ENCODE data around the gene OTOG.
"Not testable (repeated sequence)": the region's sequence is repeated elsewhere in the genome, so short reads cannot be mapped to it uniquely, and the experiment has no call there.

Gene OTOG

DNA sequence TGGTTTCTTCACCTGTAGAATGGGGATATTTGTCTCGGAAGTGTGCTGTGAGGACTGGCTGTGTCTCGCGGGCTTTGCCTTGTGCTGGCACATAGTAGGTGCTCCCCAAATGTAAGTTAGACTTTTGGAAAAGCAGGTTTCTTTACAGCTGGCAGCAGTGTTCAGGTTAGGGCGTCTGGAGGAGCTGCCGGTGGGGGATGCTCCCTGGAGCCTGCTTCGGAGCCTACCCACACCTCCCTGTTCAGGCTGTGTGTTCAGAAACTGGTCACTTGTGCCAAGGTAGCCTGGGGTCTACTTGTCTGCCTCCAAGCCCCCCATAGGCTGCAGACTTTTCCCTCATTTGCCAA is 60.0 kb downstream of the OTOG start:
- DNase-seq = no peak

DNA sequence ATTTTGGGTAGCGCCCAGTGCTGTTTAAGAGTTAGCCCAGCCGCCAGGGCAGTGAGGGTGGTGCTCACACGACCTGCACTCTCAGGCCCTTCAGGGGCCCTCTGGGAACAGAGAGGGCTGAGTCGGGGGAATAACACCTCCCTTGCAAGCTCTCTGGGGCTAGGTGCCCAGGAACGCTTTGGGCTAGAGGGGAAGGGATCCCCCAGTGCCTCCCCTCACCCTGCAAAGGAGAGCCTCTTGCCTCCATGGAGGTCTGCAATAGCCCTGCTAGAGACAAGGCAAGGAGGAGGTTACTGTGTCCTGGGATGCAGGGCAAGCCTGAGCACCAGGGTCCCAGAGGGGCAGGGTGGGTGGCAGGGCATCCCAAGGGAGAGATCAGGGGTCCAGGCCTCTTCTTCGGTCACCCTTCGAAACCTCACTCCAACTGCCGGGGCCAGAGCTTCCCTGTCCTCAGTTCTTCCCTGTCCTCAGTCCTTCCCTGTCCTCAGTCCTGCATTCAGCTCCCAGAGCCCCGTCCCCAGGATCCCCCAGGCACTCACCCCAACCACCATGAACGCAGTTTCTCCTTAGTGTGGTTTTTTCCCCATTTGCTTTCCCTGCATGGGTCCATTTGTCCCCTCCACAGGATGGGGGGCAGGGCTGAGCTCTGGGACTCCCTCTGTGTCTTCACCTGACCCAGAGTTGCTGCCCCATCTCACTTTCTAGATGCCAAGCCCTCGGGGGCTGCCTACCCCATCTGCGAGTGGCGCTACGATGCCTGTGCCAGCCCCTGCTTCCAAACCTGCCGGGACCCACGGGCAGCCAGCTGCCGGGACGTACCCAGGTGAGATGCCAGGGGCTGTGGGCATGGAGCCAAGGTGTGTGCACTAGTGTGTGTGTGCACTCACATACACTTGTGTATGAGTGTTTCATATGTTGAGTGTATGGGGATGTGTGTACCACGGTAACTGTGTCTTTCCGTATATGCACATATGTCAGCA is 60.8 kb downstream of the OTOG start:
- DNase-seq = no peak

DNA sequence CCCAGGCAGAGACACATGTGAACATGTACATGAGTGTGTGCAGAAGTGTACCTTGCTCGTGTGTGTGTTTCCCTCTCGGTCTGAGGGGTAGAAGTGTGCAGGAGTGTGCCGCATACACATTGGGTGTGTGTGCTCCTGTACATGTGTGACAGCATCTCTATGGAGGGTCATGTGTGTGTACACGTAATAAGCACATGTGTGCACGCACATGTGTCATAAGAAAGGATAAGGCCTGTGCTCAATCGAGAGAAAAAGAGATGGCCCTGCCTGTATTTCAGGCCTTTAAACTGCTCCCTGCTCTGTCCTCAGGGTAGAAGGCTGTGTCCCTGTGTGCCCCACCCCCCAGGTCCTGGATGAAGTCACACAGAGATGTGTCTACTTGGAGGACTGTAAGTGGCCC is 61.8 kb downstream of the OTOG start:
- DNase-seq = no peak

DNA sequence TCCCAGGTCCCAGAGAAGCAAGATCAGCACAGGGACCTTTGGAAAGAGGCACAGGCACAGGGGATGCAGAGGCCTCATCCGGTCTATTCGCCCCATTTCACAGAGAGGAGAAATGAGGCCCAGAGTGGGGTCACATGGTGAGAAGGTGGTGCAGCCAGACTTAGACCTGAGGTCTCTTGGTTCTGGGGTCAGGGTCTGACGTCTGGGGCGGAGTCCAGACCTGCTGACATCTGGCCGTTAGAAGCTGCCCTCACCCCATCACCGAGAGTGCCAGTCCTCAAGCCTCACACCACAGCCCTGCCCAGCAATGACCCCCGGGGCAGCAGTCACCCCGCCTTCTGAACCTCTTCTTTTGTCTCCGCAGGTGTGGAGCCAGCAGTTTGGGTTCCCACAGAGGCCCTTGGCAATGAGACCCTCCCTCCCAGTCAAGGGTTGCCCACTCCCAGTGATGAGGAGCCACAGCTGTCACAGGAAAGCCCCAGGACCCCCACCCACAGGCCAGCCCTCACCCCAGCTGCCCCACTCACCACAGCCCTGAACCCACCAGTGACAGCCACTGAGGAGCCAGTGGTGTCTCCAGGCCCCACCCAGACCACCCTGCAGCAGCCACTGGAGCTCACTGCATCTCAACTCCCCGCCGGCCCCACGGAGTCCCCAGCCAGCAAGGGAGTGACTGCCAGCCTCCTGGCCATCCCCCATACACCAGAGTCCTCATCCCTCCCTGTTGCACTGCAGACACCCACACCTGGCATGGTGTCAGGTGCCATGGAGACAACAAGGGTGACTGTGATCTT is 62.4 kb downstream of the OTOG start:
- DNase-seq = no peak

DNA sequence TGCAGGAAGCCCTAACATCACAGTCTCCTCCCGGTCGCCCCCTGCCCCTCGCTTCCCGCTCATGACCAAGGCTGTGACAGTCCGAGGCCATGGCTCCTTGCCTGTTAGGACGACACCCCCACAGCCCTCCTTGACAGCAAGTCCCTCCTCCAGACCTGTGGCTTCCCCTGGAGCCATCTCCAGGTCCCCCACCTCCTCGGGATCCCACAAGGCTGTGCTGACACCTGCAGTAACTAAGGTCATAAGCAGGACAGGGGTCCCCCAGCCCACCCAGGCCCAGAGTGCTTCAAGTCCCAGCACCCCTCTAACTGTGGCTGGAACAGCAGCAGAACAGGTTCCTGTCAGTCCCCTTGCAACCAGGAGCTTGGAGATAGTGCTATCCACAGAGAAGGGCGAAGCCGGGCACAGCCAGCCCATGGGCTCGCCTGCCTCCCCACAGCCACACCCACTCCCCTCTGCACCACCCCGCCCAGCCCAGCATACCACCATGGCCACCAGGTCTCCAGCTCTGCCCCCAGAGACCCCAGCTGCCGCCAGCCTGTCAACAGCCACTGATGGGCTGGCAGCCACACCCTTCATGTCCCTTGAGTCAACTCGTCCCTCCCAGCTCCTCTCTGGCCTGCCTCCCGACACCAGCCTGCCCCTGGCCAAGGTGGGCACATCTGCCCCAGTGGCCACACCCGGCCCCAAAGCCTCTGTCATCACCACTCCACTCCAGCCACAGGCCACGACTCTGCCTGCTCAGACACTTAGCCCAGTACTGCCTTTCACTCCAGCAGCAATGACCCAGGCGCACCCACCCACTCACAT is 63.2 kb downstream of the OTOG start:
- no peak for DNase-seq

DNA sequence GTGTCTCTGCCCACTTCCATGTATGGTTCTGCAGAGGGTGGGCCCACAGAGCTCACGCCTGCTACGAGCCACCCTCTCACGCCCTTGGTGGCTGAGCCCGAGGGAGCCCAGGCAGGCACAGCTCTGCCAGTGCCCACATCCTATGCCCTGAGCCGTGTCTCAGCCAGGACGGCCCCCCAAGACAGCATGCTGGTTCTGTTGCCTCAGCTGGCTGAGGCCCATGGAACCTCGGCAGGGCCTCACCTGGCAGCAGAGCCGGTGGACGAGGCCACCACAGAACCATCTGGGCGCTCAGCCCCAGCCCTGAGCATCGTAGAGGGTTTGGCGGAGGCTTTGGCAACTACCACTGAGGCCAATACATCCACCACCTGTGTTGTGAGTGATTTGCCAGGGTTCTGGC is 64.0 kb downstream of the OTOG start:
- no peak for DNase-seq

DNA sequence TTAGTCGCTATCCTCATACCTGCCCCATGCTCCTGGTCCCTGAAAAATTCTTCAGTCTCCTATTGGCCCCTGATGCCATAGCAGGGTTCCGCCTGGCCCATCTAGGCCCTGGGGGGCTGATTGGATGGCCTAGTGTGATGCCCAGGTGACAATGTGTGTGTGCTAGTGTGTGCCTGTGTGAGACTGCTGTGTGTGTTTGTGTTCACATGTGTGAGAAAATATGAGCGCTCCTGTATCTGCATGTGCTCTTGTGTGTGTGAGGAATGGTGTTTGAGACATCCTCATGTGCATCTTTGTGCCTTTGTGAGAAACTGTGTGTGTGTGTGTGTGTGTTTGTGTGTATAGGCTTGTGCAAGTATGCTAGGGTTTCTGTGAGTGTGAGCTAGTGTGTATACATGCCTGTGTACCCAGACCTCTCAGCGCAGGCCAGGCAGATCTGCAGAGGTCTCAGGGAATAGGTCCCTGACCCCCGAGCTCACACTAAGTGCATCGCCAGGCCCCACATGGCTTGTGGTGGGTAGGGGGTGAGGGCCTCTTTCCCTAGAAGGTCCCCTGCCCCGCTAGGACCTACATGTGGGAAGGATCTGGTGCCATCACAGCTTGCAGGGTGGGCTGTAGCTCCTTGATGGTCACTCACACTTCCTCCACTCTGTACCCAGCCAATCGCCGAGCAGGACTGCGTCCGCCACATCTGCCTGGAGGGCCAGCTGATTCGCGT is 64.6 kb downstream of the OTOG start:
- no peak for DNase-seq

DNA sequence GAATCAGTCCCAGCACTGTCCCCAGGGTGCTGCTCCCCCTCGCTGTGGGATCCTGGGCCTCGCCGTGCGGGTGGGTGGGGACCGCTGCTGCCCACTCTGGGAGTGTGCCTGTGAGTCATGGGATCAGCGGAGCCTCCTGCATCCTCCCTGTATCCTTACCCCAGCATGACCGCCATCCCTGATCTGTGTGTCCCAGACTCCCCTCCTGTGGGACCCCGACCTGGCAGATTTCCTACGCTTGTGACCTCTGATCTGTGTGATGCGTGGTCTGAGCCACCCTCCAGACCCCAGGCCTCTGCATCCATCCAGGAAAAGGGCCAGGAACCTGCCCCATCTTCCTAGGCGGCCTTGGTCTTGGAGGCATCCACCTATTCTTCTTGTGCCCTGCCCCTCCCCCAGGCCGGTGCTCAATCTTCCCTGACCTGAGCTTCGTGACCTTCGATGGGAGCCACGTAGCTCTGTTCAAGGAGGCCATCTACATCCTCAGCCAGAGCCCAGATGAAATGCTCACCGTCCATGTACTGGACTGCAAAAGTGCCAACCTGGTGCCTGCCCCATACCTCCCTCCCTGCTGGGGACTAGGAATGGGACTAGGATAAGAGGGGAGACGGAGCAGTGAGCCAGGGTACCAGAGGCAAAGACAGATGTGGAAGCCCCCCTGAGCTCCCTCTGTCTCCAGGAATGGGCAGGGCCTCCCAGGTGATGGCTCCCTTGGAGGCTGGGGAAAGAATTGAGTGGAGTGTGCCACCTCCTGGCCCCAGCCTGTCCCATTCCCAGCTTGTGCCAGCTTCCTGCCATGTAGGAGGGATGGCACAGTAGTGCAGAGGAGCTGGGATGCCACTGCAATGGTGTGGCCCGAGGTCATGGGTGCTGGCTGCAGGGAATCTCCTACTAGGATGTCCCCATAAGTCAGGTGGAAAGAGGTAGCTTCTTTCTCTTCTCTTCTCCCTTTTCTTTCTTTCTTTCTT is 65.4 kb downstream of the OTOG start:
- no peak for DNase-seq

DNA sequence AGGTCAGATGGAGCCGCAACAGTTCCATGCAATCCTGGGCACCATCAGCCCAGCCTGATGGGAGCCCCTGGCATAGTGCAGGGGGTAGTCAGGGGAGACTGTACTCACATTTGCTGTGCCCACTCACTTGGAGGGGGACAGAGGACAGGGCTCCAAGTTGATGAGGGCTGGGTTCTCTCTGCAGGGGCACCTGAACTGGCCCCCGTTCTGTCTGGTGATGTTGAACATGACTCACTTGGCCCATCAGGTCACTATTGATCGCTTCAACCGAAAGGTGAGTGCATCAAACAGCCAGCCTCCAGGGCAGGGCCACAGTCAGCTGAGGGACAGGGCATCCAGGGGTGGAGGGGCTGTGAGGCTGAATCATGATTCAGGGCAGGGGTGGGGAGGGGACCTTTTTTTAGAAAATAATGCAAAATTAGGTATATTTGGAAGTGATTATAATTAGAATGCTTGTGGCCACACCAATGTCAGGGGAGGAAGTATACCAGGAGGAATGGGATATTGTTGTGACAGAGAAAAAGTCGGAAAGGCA is 66.4 kb downstream of the OTOG start:
- DNase-seq = no peak

DNA sequence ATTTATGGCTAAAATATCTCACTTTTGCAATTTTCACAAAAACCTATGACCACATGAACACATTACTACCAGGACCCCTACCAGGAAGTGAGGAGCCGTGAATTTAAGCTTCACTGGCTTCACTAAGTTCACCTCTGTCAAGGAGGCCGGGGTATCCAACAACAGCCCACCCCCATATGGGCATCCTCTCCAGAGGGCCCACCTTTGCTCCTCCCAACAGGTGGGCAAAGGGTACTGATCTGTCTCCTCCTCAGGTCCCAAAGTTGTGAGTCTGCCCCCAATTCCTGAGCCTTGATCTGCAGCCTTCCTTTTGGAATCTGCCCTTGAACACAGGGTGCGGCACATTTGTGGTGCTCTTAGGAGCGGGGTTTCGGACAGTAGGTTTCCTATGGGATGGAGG is 66.9 kb downstream of the OTOG start:
- no peak for DNase-seq

DNA sequence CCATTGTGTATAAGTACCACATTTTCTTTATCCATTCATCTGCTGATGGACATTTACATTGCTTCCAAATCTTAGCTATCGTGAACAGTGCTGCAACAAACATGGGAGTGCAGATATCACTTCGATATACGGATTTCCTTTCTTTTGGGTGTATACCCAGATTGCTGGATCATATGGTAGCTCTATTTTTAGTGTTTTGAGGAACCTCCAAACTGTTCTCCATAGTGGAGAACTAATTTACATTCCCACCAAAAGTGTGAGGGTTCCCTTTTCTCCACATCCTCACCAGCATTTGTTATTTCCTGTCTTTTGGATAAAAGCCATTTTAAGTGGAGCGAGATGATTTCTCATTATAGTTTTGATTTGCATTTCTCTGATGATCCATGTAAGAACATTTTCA is 75.7 kb downstream of the OTOG start:
- DNase-seq = not testable (repeated sequence)

DNA sequence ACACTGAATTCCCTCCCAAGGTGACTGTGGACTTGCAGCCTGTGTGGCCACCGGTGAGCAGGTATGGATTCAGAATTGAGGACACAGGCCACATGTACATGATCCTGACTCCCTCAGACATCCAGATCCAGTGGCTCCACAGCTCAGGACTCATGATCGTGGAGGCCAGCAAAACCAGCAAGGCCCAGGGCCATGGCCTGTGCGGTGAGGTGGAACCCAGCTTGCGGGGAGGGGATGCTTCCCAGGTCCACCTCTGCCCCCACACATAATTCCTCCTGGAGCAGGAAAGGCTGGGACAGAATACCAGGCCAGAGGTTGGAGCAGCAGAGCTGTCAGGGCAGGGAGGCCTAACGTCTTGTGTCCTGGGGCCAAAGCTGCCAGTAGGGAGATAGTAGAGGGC is 82.1 kb downstream of the OTOG start:
- DNase-seq = no peak

DNA sequence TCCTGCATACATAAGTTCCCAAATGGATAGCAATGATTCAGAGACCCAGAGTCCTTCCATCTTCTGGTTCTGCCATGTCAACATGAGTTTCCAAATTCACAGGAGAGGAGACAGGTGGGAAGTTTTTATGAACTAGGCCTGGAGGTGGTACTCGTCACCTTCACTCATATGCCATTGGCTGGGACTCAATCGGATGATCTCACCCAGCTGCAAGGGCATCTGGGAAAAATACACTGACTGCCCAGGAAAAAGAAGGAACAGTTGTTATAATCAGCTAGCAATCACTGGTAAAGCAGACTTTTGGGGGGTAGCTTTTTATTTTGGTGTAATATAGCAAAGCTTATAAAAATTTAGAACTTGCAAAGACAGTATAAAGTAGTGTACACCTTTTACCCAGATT is 83.9 kb downstream of the OTOG start:
- DNase-seq = no peak

DNA sequence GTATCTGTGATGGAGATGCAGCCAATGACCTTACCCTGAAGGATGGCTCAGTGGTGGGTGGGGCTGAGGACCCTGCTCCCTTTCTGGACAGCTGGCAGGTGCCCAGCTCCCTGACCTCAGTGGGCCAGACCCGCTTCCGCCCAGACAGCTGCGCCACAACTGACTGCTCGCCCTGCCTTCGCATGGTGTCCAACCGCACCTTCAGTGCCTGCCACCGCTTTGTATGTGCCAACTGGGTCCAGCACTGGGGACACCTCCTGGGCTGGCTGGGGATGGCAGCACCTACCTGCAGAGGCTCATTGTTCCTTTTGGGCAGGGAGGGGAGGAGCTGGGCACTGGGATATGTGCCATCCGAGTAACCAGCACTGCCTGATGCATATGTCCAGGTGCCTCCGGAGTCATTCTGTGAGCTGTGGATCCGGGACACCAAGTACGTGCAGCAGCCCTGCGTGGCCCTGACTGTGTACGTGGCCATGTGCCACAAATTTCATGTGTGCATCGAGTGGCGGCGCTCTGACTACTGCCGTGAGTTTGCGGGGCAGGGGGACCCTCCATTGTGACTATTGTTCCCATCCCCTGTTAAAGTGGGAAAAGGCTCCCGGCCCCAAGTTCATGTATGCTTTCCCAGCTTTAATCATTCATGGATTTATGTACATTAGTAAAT is 84.8 kb downstream of the OTOG start:
- DNase-seq = no peak

DNA sequence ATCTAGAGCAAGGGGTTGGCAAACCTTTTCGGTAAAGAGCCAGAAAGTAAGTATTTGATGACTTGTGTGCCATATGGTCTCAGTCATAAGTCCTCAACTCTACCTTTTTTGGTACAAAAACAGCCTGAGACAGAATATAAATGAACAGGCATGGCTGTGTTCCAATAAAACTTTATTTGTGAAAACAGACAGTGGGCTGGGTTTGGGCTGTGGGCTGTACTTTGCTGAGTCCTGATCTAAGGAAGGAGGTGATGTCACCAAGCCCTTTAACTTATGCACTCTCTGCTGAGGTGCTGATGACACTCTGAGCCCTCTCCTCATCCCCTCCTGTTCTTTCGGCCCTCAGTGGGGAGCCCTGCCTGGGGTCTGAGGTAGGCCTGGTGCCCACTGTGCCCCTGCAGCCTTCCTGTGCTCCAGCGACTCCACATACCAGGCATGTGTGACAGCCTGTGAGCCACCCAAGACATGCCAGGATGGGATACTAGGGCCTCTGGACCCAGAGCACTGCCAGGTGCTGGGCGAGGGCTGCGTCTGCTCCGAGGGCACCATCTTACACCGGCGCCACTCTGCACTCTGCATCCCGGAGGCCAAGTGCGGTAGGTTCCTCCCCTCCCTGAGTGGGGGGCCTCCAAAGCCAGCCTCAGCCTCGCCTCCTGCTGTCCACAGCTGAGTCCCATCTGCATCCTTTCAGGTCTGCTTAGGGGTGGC is 86.4 kb downstream of the OTOG start:
- no peak for DNase-seq

DNA sequence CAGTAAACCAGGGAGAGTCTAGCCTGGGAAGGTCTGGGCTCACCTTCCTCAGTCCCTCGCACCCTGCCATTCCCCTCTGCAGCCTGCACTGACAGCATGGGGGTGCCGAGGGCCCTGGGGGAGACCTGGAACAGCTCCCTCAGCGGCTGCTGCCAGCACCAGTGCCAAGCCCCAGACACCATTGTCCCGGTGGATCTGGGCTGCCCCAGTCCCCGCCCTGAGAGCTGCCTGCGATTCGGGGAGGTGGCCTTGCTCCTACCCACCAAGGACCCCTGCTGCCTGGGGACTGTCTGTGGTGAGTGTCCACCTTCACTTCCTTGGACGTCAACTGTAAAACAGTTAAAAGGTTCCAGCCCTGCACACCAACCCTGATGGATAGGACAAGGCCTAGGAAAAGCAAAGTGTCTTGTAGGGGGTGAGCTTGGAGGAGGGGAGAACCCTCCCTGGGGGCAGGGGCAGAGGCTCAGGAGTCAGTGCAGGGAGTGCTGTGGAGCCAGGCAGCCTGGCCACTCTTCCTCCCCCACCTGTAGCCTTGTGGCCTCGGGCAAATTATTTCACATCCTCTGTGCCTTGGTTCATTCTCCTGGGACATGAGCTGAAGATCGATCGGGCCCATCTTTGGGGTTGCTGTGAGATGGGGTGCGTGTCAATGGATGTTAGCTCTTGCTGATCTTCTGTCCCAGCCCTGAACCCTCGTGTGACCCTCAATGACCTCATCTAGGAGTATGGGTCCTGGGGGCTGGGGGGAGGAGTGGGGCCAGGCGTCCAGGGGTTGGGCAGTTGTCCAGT is 87.1 kb downstream of the OTOG start:
- no peak for DNase-seq

DNA sequence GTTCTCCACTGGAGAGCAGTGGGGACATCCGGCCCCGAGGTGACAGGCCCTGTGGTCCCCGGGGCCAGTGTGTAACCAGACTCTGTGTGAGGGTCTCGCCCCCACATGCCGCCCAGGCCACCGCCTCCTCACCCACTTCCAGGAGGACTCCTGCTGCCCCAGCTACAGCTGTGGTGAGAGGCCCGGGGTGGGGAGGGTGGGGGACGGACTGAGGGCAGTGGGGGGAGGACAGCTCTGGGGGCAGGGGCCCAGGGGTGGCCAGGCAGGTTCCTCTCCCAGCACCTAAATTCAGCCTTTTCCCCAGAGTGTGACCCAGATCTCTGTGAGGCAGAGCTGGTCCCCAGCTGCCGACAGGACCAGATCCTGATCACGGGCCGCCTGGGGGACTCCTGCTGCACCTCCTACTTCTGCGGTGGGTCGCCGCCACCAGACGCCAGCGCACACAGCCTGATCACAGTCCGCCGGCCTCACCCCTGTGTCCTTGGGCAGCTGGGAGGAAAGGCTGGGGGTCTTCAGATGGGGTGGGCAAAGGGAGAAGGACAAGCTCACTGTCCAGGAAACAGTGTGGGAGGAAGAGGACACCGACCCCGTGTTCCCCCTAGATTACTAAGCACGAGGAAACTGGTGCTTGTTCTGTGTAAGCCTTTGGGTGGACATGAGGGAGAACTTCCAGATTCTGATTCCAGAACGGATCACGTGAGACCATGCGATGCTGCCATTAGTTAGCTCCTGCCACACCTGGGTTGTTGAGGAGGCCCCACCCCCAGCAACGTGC is 87.9 kb downstream of the OTOG start:
- no peak for DNase-seq

DNA sequence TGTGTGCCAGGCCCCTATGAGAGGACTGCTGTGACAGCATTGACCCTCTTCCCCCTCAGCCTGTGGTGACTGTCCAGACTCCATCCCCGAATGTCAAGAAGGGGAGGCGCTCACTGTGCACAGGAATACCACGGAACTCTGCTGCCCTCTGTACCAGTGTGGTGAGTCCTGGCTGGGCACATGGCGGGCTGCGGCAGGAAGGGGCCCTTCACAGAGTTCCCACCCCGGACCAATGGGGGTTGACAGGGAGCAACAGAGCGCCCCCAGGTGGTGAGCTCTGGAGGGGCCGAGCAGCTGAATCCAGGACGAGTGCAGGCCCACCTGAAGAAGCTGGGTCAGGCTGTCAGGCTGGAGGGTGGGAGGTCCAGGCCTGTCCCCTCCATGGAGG is 88.5 kb downstream of the OTOG start:
- no peak for DNase-seq
